Gastroesophageal sphincter (tissue), 4 donors: Measurements from ENCODE around the gene RIMBP2. TPM values are rescaled to one million over a fixed set of nuclear protein-coding genes. Genes with fewer than 3 reads are reported as not detected.

ENCODE experiments used
- ATAC-seq: fragments of 150-250 bp; one replicate; pipeline ENCODE4 v1.9.1; 2016; ENCODE audit warnings: mild to moderate bottlenecking, moderate library complexity
- H3K27ac ChIP-seq, 4 donors: fragments of 200-600 bp; sonication (generic) in 3 of 4; 1 replicate in 3 of 4; 2 replicates in 1 of 4; pipeline ENCODE4 v1.5.1; 2016 to 2019
- H3K27me3 ChIP-seq: fragments of 200-600 bp; sonication (generic); one replicate; pipeline ENCODE4 v1.5.1; 2019
- H3K36me3 ChIP-seq, 2 donors: fragments of 200-600 bp; sonication (generic); one replicate each; pipeline ENCODE4 v1.5.1; 2019; ENCODE audit warnings: control low read depth in 1 of 2
- H3K4me1 ChIP-seq, 3 donors: fragments of 200-600 bp; sonication (generic); 1 replicate in 2 of 3; 2 replicates in 1 of 3; pipeline ENCODE4 v1.5.1; 2016 to 2019; ENCODE audit warnings: control low read depth in 2 of 3
- H3K4me3 ChIP-seq, 2 donors: fragments of 200-600 bp; sonication (generic); one replicate each; pipeline ENCODE4 v1.5.1; 2019; ENCODE audit warnings: mild to moderate bottlenecking in 1 of 2, moderate library complexity in 1 of 2
- H3K9me3 ChIP-seq, 3 donors: fragments of 200-600 bp; sonication (generic); one replicate each; pipeline ENCODE4 v1.5.1; 2017 to 2019; ENCODE audit warnings: control low read depth in 2 of 3
- CTCF ChIP-seq, 4 experiments: fragments of 200-600 bp in 2 of 4; fragments of 450-650 bp in 2 of 4; sonication (generic) in 1 of 4; IDR thresholded peaks; one replicate each; pipeline ENCODE4 v1.5.1; 2017 to 2019; ENCODE audit warnings: antibody characterized with exemption in 4 of 4, mild to moderate bottlenecking in 2 of 4, moderate library complexity in 2 of 4
- EP300 ChIP-seq: sonication (generic); formaldehyde crosslinking; IDR thresholded peaks from one replicate; pipeline ENCODE4 v1.6.1; 2017; ENCODE audit warnings: antibody characterized with exemption, mild to moderate bottlenecking
- POLR2A ChIP-seq, 2 donors: fragments of 450-650 bp; IDR thresholded peaks; one replicate each; pipeline ENCODE4 v1.6.1; 2017; ENCODE audit warnings: antibody characterized with exemption in 2 of 2, mild to moderate bottlenecking in 2 of 2, moderate library complexity in 1 of 2
- POLR2AphosphoS5 ChIP-seq: sonication (generic); formaldehyde crosslinking; IDR thresholded peaks from one replicate; pipeline ENCODE4 v1.6.1; 2017; ENCODE audit warnings: antibody characterized with exemption
- WGBS, 2 donors: methylation state at CpG; one replicate each; pipeline ENCODE4 v1.1.5; 2018; ENCODE audit warnings: low coverage in 1 of 2; 5-methylcytosine and 5-hydroxymethylcytosine counted together
- total RNA-seq, 4 donors: library from RNA; depleted of rRNA; stranded (reverse); fragments of >200 nt; gene quantifications; one replicate each; pipeline ENCODE4 v1.1.0, GENCODE V29; 2016

The RIMBP2 gene
- total RNA-seq, 4 donors from 2014 or later: 0.42 to 1.1 (median 0.60) TPM

- 76 to 86% methylated on average over 3 to 5 of the region's 11 CpGs for WGBS, 2 donors
- ATAC-seq: no peak
- Histone ChIP-seq H3K27me3 (peaks cover 22% of the 10 kb centered on the region), H3K9me3 (peaks cover 0 to 15% (median 0%) of the 10 kb centered on the region in 3 donors), H3K36me3 (no peaks in the 10 kb centered on the region), H3K4me1 (no peaks in the 10 kb centered on the region), H3K4me3 (no peak overlapping the region), H3K27ac (no peak overlapping the region)
- no peak for TF ChIP-seq CTCF (IDR thresholded peaks at IDR 0.05)
- no peak for TF ChIP-seq POLR2AphosphoS5
Observed at GRCh38 chr12:130593056-130593455, 123.0 kb downstream of the RIMBP2 start.

GRCh38 chr12:130592641-130593040, 123.5 kb downstream of the RIMBP2 start:
- peaks cover 26% of the 10 kb centered on the region for H3K27me3 ChIP-seq
- 76 to 94% methylated on average over 7 to 13 of the region's 23 CpGs for WGBS, 2 donors
- peaks cover 0 to 11% (median 0%) of the 10 kb centered on the region in 3 donors for H3K9me3 ChIP-seq
- ATAC-seq: no peak
- no peaks in the 10 kb centered on the region for H3K4me1 ChIP-seq
- H3K27ac ChIP-seq: no peak overlapping the region
- no peak for TF ChIP-seq EP300
- no peak for TF ChIP-seq POLR2A (IDR thresholded peaks at IDR 0.05)
- no peak for TF ChIP-seq CTCF (IDR thresholded peaks at IDR 0.05)
- no peak for TF ChIP-seq POLR2AphosphoS5
- H3K36me3 ChIP-seq: no peaks in the 10 kb centered on the region
- H3K4me3 ChIP-seq: no peak overlapping the region

DNA sequence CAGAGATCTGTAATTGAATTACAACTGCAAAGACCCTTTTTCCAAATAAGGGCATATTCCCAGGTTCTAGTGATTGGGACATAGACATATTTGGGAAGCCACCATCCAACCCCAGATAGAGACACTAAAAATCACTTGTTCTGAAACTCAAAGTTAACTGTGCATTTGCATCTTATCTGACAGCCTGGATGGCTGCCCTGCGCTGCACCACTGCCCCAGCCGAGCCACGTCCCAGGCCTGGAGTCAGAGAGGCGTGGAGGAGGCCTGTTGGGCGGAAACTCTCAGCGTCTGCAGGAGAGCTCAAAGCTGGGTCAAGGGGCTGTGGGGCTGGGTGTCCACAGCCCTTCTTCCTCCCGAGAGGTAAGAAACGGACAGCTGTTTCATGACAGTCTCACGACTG, 124.4 kb downstream of the RIMBP2 start:
- Histone ChIP-seq H3K4me3 (no peak overlapping the region), H3K9me3 (peaks cover 0 to 6% (median 0%) of the 10 kb centered on the region in 3 donors), H3K27me3 (peaks cover 26% of the 10 kb centered on the region), H3K4me1 (no peaks in the 10 kb centered on the region), H3K27ac (no peak overlapping the region), H3K36me3 (no peaks in the 10 kb centered on the region)
- no peak for ATAC-seq
- TF ChIP-seq POLR2A (IDR thresholded peaks at IDR 0.05): no peak
- no peak for TF ChIP-seq POLR2AphosphoS5
- no peak for TF ChIP-seq EP300
- no peak for TF ChIP-seq CTCF (IDR thresholded peaks at IDR 0.05)
- 57% methylated on average over 3 of the region's 9 CpGs; no CpG with 5 or more reads in 1 of the 2 donors for WGBS, 2 donors

DNA sequence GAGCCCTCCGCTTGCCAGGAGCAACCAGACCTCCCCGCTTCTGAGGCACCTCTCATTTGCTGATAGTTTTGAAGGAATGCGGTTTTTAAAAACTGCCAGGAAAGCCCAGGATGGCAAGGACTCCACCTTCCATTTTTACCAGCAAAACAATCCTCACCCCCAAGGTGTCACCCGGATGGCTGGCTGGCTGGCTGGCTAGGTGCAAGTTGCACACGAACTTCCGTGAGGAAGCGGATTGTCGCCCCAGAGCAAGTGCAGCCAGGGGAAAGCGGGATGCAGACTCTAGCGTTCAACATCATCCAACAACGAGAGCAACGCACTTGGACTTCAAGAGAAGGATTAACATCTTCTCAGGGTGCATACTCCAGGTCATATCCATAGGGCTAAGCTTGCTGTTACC, 125.4 kb downstream of the RIMBP2 start:
- Histone ChIP-seq H3K9me3 (peaks cover 0 to 6% (median 0%) of the 10 kb centered on the region in 3 donors), H3K36me3 (no peaks in the 10 kb centered on the region), H3K4me3 (no peak overlapping the region), H3K27ac (no peak overlapping the region), H3K4me1 (no peaks in the 10 kb centered on the region), H3K27me3 (peaks cover 26% of the 10 kb centered on the region)
- no peak for TF ChIP-seq POLR2A (IDR thresholded peaks at IDR 0.05)
- no peak for TF ChIP-seq EP300
- TF ChIP-seq POLR2AphosphoS5: no peak
- TF ChIP-seq CTCF (IDR thresholded peaks at IDR 0.05): no peak
- ATAC-seq: no peak
- 79 to 86% methylated on average over 6 to 10 of the region's 12 CpGs for WGBS, 2 donors

DNA sequence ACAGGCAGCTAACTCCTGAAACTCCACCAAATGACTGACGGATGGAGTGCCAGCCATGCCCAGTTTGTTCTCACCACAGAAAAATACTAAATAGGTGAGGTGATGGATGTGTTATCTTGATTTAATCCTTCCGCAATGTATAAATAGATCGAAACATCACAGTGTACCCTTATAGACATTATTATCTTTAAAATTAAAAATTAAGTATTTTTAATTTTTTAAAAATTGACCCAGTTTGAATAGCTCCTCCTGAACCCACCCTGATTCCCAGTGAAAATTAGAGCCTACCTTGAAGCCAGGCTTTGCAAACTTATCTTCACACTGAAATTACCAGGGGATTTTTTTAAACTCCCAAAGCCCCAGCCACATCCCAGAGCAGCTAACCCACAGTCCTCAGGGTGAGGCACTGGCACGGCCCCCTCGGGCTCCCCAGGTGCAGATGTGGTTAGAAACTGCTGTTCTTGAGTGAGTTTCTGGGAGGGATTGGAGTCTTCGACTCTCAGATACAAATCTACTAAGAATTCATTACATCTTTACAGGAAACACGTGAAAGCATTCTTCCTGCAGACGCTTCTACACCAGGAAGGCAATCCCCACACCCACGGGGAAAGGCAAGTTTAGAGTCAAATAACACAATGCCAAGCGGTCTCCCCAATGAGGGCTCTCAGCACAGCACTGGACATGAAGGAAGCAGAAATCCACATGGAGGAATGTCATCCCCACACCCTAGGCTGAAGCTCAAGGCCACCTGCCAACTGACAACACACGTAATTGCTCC, 126.4 kb downstream of the RIMBP2 start:
- Histone ChIP-seq H3K4me3 (no peak overlapping the region), H3K27me3 (peaks cover 16% of the 10 kb centered on the region), H3K9me3 (peaks cover 0 to 6% (median 0%) of the 10 kb centered on the region in 3 donors), H3K36me3 (no peaks in the 10 kb centered on the region), H3K27ac (no peak overlapping the region), H3K4me1 (no peaks in the 10 kb centered on the region)
- no peak for ATAC-seq
- TF ChIP-seq POLR2A (IDR thresholded peaks at IDR 0.05) (no peak), EP300 (no peak), CTCF (IDR thresholded peaks at IDR 0.05) (no peak), POLR2AphosphoS5 (no peak)
- 63 to 72% methylated on average over 3 to 6 of the region's 11 CpGs for WGBS, 2 donors
